Measurements from ENCODE around the gene TUBGCP6.
"Not testable (repeated sequence)": the region's sequence is repeated elsewhere in the genome, so short reads cannot be mapped to it uniquely, and the experiment has no call there.

GRCh38 chr22:50273352-50273751, 28.5 kb upstream of the TUBGCP6 start:
- not testable (repeated sequence) for TF ChIP-seq CTCF (conservative IDR thresholded peaks at IDR 0.05; ENCODE audit: low read depth in 2 of 2); POLR2AphosphoS5 (IDR thresholded peaks at IDR 0.05; ENCODE audit: low read depth); EZH2 (IDR thresholded peaks at IDR 0.05; ENCODE audit: low read depth, unreplicated experiment)
